Measurements from ENCODE around the gene GPHA2.

GPHA2 gene

GRCh38 chr11:64933213-64933934 is 2.3 kb downstream of the GPHA2 start:
- in situ Hi-C loops (cut with HindIII; ENCODE audit: low pct_ligation_motif_present, low pct_unique_long_range_greater_than_20kb, low sequenced_read_pairs) = no loop called here
- no peak for DNase-seq

GRCh38 chr11:64932324-64932723 is 3.4 kb downstream of the GPHA2 start:
- in situ Hi-C loops (cut with HindIII; ENCODE audit: low pct_ligation_motif_present, low pct_unique_long_range_greater_than_20kb, low sequenced_read_pairs) = no loop called here
- DNase-seq = no peak

GRCh38 chr11:64931290-64931689 is 4.4 kb downstream of the GPHA2 start:
- in situ Hi-C loops (cut with HindIII; ENCODE audit: low pct_ligation_motif_present, low pct_unique_long_range_greater_than_20kb, low sequenced_read_pairs) = no loop called here
- DNase-seq = no peak

GRCh38 chr11:64930340-64930739 is 5.4 kb downstream of the GPHA2 start:
- in situ Hi-C loops (cut with HindIII; ENCODE audit: low pct_ligation_motif_present, low pct_unique_long_range_greater_than_20kb, low sequenced_read_pairs) = no loop called here
- DNase-seq = no peak

GRCh38 chr11:64929625-64930024 is 6.1 kb downstream of the GPHA2 start:
- in situ Hi-C loops (cut with HindIII; ENCODE audit: low pct_ligation_motif_present, low pct_unique_long_range_greater_than_20kb, low sequenced_read_pairs) = no loop called here
- DNase-seq = no peak

GRCh38 chr11:64928957-64929356 is 6.7 kb downstream of the GPHA2 start:
- in situ Hi-C loops (cut with HindIII; ENCODE audit: low pct_ligation_motif_present, low pct_unique_long_range_greater_than_20kb, low sequenced_read_pairs) = no loop called here
- DNase-seq = no peak

- DNase-seq = no peak
- in situ Hi-C loops (cut with HindIII; ENCODE audit: low pct_ligation_motif_present, low pct_unique_long_range_greater_than_20kb, low sequenced_read_pairs) = no loop called here
These were observed 9.0 kb downstream of the GPHA2 start for GRCh38 chr11:64926689-64927088.

- DNase-seq = no peak
- in situ Hi-C loops (cut with HindIII; ENCODE audit: low pct_ligation_motif_present, low pct_unique_long_range_greater_than_20kb, low sequenced_read_pairs) = no loop called here
These were observed 9.9 kb downstream of the GPHA2 start for GRCh38 chr11:64925536-64926436.

- in situ Hi-C loops (cut with HindIII; ENCODE audit: low pct_ligation_motif_present, low pct_unique_long_range_greater_than_20kb, low sequenced_read_pairs) = no loop called here
- DNase-seq = no peak
These were observed 10.8 kb downstream of the GPHA2 start for GRCh38 chr11:64924910-64925284.

GRCh38 chr11:64923944-64924909 is 11.5 kb downstream of the GPHA2 start, which contains the start of gene PPP2R5B:
PPP2R5B (plus strand) TSS chr11:64924689; CDS start chr11:64925735, 1,046 bp downstream.
- in situ Hi-C loops (cut with HindIII; ENCODE audit: low pct_ligation_motif_present, low pct_unique_long_range_greater_than_20kb, low sequenced_read_pairs) = no loop called here
- peak; percentile 89 for DNase-seq

GRCh38 chr11:64923151-64923661 is 12.5 kb downstream of the GPHA2 start:
- no peak for DNase-seq
- in situ Hi-C loops (cut with HindIII; ENCODE audit: low pct_ligation_motif_present, low pct_unique_long_range_greater_than_20kb, low sequenced_read_pairs) = no loop called here

GRCh38 chr11:64921384-64921783 is 14.3 kb downstream of the GPHA2 start:
- in situ Hi-C loops (cut with HindIII; ENCODE audit: low pct_ligation_motif_present, low pct_unique_long_range_greater_than_20kb, low sequenced_read_pairs) = no loop called here
- no peak for DNase-seq

- DNase-seq = no peak
- in situ Hi-C loops (cut with HindIII; ENCODE audit: low pct_ligation_motif_present, low pct_unique_long_range_greater_than_20kb, low sequenced_read_pairs) = no loop called here
These were observed 15.6 kb downstream of the GPHA2 start for GRCh38 chr11:64920124-64920523.

GRCh38 chr11:64919627-64920026 is 16.1 kb downstream of the GPHA2 start:
- in situ Hi-C loops (cut with HindIII; ENCODE audit: low pct_ligation_motif_present, low pct_unique_long_range_greater_than_20kb, low sequenced_read_pairs) = no loop called here
- DNase-seq = no peak

GRCh38 chr11:64918017-64918416 is 17.7 kb downstream of the GPHA2 start:
- DNase-seq = peak; percentile 48
- in situ Hi-C loops (cut with HindIII; ENCODE audit: low pct_ligation_motif_present, low pct_unique_long_range_greater_than_20kb, low sequenced_read_pairs) = no loop called here

GRCh38 chr11:64917663-64917995 is 18.1 kb downstream of the GPHA2 start:
- in situ Hi-C loops (cut with HindIII; ENCODE audit: low pct_ligation_motif_present, low pct_unique_long_range_greater_than_20kb, low sequenced_read_pairs) = no loop called here
- no peak for DNase-seq

- DNase-seq = peak; percentile 98
- in situ Hi-C loops (cut with HindIII; ENCODE audit: low pct_ligation_motif_present, low pct_unique_long_range_greater_than_20kb, low sequenced_read_pairs) = no loop called here
These were observed 18.7 kb downstream of the GPHA2 start, which contains the start of gene ATG2A for GRCh38 chr11:64916775-64917662. ATG2A (minus strand) TSS chr11:64917209; CDS start chr11:64917135, 74 bp downstream.

All from ACHN (cell line).